GM19025 (cell line): ENCODE results near the gene NHSL2.
"Not testable (repeated sequence)": the region's sequence is repeated elsewhere in the genome, so short reads cannot be mapped to it uniquely, and the experiment has no call there.

Source experiments
- ATAC-seq: cut with Tn5 transposase; IDR thresholded peaks from one replicate; pipeline ENCODE4 v1.9.1; 2021; ENCODE audit warnings: mild to moderate bottlenecking, low read depth, moderate library complexity; ENCODE audit not compliant: unreplicated experiment

The NHSL2 gene

DNA sequence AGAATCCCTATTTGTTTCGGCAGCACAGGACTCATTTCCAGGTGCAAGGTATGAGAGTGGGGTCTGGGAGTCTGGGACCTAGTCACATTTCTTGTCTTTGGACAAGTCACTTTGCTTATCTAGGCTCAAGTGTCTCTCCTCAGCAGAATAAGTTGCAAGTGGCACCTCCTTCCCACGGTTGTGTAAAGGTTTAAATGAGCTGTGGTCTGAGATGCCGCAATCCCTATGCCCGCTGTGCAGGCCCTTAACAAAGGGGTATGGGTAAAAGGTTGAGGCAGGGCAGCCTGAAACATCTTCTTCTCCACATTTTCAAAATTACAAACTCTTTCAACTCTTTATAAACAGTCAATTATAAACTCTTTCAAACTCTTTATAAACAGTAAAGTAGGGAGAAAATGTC is 127.4 kb downstream of the NHSL2 start:
- no peak for ATAC-seq

DNA sequence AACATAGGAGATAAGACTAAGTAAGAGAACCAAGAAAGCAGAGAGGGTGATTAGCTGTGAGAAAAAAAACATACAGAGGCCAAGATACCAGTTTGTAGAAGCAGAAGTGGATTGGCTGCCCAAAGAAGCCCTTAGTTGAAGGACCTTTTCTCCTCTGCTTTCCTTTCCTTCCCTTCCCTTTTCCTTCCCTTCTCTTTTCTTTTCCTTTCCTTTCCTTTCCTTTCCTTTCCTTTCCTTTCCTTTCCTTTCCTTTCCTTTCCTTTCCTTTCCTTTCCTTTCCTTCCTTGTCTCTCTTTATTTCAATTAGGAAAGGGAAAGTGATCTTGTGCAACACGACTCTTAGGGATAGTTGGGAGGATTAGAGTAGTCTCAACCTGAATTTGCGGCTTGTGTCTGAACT is 128.2 kb downstream of the NHSL2 start:
- ATAC-seq, result no peak

DNA sequence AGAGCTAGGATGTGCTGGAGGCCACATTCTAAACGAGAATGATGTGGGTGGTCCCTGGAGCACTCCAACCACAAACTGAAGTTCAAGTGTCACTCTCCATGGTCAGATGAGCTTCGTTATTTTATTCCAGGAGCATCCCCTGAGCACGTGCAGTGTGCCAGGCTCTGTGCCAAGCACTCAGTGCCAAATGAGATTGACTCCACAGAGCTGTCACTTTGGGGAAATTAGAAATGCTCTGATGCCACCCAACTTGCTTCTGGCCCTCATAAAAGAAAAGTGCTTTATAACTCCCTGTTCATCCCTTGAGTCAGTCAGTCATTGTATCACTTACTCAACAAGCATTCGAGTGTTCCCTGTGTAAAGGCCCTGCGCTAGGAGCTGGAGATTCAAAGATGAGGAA is 129.9 kb downstream of the NHSL2 start:
- ATAC-seq, result no peak

DNA sequence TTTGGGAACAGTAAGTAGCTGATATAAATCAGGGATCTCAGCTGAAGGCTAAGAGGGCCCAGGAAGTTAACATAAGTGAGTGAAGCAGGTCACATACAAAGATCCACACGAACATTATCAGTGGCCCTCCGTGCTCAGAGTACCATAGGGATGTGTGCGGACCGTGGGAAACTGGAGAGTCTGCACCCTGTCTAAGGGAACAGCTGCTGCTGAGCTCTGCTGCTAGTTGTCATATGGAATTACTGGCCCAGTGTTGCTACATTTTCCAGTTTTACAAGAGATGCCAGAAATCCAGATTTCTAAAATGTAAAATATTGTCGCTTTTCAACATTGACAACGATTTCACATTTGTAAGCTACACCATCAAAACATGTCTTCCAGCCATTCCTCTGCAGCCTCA is 130.5 kb downstream of the NHSL2 start:
- ATAC-seq, result no peak

DNA sequence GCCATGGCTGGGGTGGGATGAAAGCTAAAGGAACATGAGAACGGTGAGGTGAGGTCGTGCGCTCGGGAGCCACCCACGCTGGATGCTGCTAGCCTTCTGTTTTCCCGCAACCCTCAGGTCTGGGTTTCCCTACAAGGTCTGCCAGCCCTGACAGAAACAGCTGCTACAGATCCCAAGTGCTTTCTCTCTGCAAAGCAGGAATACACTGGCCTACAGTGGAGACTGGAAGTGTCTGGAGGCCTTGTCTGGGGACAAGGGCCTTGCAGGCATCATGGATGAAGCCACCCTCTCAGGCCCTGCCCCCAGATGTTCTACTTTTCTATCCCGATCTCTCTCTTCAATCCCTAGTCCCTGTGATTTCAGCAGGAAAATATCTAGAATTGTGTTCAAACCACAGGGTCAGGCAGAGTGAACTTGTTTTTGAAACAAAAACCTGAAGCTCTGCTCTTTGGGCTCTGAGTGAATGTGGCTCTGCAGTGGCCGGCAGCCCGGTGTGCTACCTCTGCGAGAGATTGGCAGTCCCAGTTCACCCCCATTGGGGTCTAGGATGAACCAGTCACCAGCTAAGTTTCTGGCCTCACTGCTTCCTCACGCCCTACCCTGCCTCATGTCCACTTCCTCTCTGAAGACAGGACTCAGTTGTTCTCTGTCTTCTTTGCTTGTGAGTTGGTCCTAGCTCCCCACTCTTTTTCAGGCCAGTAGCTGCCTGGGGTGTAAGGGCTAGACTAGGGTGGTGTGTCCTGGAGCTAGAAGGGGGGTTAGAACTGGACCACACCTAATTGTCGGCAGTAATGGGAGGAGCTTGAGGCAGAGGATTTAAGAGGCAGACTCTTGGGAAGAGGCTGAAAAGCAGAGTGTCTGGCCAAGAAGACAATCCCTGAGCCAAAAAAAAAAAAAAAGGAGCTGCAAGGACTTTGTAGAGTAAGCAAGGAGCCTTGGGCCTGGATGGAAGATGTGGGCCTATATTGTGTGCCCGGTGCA is 131.5 kb downstream of the NHSL2 start:
- no peak for ATAC-seq

DNA sequence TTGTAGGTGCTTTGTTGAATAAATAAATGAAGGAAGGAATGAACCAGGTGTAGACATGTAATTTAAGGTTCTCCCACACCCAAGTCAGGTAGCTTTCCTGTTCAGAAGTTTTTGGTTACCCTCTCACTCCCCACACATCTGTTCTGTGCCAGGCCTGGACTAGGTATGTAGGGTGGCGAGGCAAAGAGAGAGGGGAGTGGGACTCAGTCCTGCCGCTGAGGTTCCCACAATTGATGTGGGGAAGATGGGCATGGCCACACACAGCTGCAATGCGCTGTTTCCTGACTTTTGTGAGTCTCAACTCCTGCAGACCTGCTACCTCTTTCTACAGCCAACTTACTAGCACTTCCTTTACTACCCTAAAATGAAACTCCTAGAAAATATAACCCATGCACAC is 132.2 kb downstream of the NHSL2 start:
- ATAC-seq, result no peak

DNA sequence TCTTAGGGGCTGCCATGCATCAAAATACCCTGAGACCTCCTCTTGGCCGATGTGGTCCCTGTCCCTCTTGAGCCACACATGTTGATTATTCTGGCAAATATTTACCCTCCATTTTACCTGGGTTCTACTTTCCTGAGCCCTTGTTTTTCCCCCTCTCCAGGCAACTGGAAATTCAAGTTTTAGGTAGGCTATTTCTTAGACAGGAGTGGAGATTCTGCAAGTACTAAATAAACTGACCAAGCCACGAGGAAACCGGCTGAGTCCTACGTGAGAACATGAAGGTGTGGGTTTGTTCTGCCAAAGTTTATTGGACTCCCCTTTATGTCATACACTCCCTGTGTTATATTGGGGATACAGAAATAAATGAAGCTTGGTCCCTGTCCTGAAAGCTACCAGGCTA is 133.0 kb downstream of the NHSL2 start:
- no peak for ATAC-seq

DNA sequence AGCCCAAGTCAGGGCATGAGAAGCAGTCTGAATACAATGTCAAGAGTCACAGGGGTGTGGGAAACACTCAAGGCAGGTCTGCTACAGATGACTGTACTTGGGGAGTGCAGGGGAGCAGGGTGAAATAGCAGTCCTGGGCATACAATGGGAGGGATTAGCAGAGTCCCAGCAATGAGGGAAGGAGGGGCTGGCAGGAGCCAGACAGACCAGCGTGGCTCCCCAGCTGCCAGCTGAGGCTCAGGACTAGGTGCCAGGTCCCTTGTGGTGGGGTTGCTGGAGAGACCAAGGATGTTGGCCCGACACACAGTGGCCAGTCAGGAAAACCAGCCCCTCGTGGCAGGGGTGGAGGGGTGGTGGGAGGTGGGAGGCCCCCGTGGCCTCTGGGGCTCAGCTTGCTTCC is 134.5 kb downstream of the NHSL2 start:
- ATAC-seq, result no peak

DNA sequence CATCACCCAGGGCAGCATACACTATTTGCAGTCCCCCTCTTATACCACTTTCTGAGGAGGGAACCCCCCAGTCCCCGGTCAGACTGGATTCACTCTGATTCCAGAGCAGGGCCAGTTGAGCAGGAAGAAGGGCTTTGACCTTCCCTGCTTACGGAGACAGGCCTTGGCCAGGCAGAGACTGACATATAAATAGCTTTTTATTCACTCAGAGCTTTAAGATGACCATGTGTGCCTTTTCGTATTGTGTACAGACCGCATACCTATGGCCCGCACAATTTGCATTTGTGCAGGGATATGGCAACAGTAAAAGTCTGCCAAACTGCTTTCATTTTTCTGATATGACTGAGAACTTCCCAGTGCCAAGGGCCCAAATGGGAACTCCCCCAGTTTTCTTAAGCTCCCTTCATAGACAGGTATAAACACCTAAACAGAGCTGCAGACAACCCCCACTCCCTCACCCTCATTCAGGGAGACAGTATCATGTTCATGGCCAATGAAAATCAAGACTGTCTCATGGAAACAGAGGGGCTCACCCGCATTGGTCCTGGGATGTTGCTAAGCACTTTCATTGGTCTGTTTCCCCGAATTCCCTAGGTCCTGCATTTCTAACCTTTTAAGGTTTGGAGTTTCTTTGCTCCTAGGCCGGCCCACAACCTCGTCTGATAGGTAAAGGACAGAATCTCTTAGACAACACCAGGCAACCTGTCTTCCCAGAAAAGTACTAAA is 135.1 kb downstream of the NHSL2 start:
- no peak for ATAC-seq

DNA sequence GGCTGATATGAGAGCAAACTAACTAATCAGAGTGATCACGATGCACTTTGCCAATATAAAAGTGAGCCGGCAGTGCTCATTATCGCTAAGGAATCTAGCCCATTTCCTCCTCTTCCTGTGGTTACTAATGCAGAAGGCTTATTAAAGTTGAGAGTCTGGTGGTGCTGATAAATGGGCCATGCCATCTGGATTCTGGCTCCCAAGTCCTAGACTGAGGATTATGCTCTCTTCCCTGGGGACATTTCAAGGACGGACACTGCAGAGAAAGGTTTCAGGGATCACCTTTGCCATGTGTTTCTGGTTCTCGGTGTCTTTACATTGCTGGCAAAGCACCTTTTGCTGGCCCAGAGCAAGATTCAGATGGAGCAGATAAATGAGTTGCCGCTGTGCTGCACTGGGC is 135.8 kb downstream of the NHSL2 start:
- no peak for ATAC-seq

DNA sequence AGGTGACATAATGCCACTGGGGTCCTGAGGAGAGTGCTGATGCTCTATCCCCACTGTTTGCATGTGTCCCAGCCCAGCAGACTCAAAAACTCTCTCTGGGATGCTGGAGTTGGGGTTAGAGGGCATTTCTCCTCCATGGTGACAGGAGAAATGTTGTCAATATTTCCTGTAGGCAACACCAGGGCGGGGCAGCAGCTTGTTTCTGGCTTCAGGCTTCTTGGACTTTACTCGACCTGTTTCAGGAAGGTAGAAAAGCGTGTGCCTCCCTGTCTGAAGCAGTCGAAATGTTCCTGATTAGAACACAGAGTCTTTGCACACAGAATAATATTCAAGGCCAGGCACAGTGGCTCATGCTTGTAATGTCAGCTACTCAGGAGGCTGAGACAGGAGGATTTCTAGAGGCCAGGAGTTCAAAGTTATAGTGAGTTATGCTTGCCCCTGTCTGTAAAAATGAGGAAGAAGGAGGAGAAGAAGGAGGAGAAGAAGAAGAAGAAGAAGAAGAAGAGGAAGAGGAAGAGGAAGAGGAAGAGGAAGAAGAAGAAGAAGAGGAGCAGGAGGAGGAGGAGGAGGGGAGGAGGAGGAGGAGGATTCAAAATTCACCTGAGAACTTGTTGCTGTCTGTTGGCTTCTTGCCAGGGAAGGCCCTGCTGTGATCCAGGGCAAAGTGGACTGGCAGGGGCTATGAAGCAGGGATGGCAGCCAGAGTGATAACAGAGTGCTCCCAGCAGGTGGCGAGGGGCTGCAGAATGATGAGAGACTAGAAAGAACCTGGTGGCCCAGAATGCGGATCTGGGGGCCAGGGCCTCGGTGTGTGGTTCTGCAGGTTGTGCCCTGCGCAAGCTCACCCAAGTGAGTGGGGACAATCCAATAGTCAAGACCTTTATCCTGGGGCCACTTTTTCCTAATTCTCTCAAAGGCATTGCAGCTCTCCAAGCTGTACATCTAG is 138.1 kb downstream of the NHSL2 start:
- ATAC-seq, result no peak

DNA sequence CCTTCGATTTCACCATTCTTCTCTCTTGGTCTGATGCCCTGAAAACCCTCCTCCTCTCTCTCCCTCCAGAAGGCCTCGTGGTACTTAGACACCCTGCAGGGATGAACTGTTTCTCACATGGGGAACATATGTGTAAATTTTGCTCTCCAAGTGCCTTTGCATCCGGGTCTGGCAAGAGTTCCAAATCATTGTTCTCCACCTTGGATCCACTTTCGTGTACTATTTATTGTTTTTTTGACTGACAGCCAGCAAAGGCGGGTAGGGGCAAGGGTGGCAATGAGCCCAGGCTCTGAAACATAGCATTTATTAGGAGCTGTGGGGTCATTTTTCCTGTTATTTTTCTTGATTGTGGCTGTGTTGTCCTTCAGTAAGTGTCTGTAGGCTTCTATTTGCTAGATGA is 139.4 kb downstream of the NHSL2 start:
- no peak for ATAC-seq

DNA sequence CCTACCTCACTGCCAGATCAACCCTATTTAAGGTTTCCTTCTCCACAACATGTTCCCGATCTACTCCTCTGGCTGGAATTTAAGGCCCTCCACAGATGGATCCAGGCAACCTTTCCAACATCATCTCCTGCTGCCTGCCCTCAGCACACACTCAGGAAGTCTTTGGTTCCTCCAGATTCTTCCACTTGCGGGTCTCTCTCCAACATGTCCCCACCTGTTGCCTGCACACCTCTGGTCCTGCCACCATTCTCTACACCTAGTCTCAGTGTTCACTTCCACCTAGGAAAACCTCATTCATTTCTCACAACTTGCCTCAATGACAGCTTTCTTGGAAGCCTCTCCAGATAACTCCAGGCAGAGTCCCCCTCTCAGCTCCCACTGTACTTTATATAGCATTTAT is 140.9 kb downstream of the NHSL2 start:
- ATAC-seq, result no peak

DNA sequence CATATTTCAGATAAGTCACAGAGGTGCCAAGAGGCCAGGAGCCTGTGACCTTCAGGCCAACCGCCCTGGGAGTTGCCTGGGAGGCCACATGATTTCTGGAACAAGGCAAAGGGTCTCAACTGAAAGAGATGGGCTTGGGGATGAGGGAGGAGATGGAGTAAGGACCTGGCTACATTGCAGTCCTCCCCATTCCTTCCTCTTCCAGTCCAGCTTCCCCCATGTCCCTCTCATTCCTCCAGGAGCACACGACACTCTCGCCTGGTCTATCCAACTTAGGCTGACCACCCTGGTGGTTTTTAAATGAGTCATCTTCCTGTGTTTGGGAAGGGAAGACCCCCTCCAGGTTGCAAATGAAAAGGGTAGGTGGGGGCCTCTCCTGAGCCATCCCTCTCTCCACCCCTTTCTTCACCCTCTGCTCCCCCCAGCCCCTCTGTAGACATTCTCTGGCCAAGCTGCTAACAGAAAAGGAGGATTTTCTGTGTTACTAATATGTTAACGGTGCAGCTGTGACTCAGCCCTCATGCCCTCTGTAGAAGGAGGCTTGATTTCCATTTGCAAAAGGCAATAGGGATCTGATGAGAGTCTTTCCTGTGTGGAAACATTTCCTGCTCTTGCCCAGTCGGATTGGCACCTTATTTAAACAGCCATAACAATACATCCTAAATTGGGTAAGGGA is 141.9 kb downstream of the NHSL2 start:
- ATAC-seq, result no peak

DNA sequence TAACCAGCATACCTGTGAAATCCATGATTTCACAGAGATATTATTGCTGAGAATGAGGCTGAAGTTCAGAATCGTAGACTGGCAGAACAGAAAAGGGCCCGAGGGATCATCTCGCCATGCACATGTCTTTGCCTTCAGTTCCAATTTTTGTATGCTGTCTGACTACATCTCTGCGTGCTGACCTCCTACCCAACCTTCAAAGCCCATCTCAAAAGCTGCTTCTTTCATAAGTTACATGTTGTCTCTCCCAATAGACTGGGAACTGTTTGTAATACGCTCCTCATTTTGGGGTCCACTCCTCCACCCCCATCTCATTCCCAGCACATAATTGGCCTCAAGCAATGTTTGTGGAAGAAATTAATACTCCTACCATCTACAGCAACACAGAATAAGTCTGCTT is 142.9 kb downstream of the NHSL2 start:
- no peak for ATAC-seq

DNA sequence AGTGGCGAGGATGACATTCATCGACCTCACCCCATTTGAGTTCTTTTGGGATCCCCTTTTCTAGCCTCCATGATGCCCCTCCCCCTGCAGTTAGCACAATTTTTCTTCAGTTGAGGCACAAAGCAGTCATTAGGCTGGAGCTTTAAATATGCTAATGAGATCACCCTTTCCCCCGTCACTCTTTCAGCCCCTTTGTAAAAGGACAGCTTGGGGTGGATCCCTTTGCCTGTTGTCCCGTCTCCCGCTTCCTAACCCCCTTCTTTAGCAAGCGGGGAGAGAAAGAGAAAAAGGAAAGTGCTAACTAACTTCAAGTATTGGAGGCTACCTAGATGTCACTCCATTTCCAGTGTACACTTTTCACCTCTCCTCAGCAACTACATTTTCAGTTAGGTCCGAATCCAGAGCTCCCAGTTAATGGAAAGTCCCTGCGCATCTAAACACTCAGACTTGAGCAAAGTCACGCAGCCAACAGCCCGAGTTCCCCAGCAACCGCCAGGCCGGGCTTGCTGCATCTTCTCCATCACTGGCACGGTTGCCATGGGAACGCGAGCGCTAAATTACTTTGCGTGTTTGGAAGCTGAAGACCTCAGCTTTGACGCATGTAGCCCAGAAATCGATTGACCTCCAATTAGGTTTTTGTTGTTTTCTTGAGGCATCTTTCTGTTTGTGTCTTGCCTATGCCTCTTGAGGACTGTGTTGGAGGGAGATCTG is 144.3 kb downstream of the NHSL2 start:
- no peak for ATAC-seq

DNA sequence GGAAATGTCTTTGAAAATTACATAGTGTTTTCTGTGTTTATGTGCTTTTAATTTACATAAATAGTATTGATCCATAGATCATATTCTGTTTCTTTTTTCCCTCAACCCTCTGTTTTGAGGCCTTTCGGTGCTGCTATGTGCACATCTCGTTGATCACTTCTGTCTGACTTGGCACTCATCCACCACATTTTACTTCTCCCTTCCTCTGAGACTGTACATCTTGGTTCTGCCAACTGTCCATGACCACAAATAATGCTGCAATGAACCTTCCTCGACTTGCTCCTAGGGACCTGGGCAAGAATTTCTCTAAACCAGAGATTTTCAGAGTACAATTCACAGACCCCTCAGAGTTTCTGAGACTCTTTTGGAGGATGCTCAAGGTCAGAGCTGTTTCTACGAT is 146.7 kb downstream of the NHSL2 start:
- no peak for ATAC-seq

DNA sequence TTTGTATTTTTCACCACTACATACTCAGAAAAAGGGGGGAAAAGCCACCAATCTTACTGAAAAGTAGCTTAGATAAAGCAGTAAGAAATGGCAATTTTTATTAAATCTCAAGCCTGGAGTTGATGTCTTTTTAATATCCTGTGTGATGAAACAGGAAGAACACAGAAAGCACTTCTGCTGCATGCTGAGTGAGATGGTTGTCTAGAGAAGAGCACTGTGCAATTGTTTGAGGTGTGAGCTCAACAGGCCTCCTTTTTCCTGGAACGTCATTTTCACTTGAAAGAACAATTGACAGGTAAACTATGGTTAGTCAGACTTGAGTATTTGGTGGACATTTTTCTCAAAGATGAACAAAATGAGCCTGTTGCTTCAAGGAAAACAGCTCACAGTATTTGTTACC is 147.2 kb downstream of the NHSL2 start:
- ATAC-seq, result no peak

DNA sequence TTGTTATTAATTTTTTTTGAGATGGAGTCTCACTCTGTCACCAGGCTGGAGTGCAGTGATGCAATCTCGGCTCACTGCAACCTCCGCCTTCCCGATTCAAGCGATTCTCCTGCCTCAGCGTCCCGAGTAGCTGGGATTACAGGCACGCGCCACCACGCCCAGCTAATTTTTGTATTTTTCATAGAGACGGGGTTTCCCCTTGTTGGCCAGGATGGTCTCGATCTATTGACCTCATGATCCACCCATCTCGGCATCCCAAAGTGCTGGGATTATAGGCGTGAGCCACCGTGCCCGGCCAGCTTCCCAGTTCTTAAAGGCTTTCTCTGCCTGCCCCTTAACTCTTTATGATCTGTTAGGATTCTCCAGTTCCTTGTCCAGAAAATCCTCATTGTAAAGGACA is 147.7 kb downstream of the NHSL2 start:
- not testable (repeated sequence) for ATAC-seq
